Left lung (tissue), 10 donors: ENCODE data around the gene GLO1. TPM values are rescaled to one million over a fixed set of nuclear protein-coding genes. Genes with fewer than 3 reads are reported as not detected.

Experiments used
- ATAC-seq: fragments of 200-7000 bp; cut with Tn5 transposase; one replicate; pipeline ENCODE4 v1.9.1; 2020; ENCODE audit warnings: moderate library complexity
- DNase-seq, 4 donors: peaks; one replicate each; pipeline ENCODE4 v3.0.0-alpha.2; 2013 to 2020
- H3K27ac ChIP-seq, 2 donors: fragments of 200-600 bp; sonication (generic) in 1 of 2; one replicate each; pipeline versions ENCODE4 v1.5.0 to v1.8.0; 2020 to 2021
- H3K27me3 ChIP-seq, 2 donors: fragments of 200-600 bp; sonication (generic) in 1 of 2; one replicate each; pipeline versions ENCODE4 v1.5.0 to v1.8.0; 2020 to 2021
- H3K36me3 ChIP-seq, 2 donors: fragments of 200-600 bp; sonication (generic) in 1 of 2; one replicate each; pipeline versions ENCODE4 v1.5.0 to v1.8.0; 2020 to 2021
- H3K4me1 ChIP-seq, 2 donors: fragments of 200-600 bp; one replicate each; pipeline ENCODE4 v1.8.0; 2021
- H3K4me3 ChIP-seq, 2 donors: fragments of 200-600 bp; sonication (generic) in 1 of 2; one replicate each; pipeline versions ENCODE4 v1.5.0 to v1.8.0; 2020 to 2021; ENCODE audit warnings: mild to moderate bottlenecking in 1 of 2
- H3K9me3 ChIP-seq, 2 donors: fragments of 200-600 bp; sonication (generic) in 1 of 2; one replicate each; pipeline versions ENCODE4 v1.5.0 to v1.8.0; 2020 to 2021
- intact Hi-C, 2 donors: fragments of 100-400 bp; cut with DNase I; formaldehyde crosslinking; loops; one replicate each; pipeline versions ENCODE4 v1.11.2 to v1.14.2; 2022
- polyA plus RNA-seq, 6 donors: library from polyadenylated mRNA; unstranded; fragments of 120-200 nt; gene quantifications; one replicate each; pipeline ENCODE4 v1.2.1, GENCODE V29; 2013; ENCODE audit not compliant: insufficient read length in 6 of 6
- total RNA-seq, 2 donors: library from RNA; stranded (reverse); fragmentation: NEBNext Ultra II Directional; extraction: Animal tissue kit (Norgen Biotek cat#: 25700); gene quantifications; one replicate each; pipeline ENCODE4 v1.2.1, GENCODE V29; 2021
- TF ChIP-seq, protein P1 (sequence below), 2 donors: fragments of 200-600 bp; sonication (generic) in 1 of 2; IDR thresholded peaks; one replicate each; pipeline versions ENCODE4 v1.5.0 to v1.8.0; 2021; ENCODE audit warnings: antibody characterized with exemption in 2 of 2
- donor health status: DM: no; HTN: yes; CAD: no.
- donor health status: DM: no; HTN: no; CAD: no.

GLO1 gene
- total and polyA plus RNA-seq, 8 donors, result 88.8 to 130 (median 118) TPM

- no peak overlapping the region for H3K4me3 ChIP-seq
- H3K36me3 ChIP-seq, result peaks cover 0 to 66% of the 10 kb centered on the region in 2 donors
- no peaks in the 10 kb centered on the region for H3K27me3 ChIP-seq
- no peaks in the 10 kb centered on the region for H3K9me3 ChIP-seq
- no peak overlapping the region for H3K27ac ChIP-seq
- TF ChIP-seq, protein P1, sequence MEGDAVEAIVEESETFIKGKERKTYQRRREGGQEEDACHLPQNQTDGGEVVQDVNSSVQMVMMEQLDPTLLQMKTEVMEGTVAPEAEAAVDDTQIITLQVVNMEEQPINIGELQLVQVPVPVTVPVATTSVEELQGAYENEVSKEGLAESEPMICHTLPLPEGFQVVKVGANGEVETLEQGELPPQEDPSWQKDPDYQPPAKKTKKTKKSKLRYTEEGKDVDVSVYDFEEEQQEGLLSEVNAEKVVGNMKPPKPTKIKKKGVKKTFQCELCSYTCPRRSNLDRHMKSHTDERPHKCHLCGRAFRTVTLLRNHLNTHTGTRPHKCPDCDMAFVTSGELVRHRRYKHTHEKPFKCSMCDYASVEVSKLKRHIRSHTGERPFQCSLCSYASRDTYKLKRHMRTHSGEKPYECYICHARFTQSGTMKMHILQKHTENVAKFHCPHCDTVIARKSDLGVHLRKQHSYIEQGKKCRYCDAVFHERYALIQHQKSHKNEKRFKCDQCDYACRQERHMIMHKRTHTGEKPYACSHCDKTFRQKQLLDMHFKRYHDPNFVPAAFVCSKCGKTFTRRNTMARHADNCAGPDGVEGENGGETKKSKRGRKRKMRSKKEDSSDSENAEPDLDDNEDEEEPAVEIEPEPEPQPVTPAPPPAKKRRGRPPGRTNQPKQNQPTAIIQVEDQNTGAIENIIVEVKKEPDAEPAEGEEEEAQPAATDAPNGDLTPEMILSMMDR (IDR thresholded peaks at IDR 0.05), result no peak
- intact Hi-C loops, result no loop called here
- no peak for ATAC-seq
- H3K4me1 ChIP-seq, result peaks cover 0 to 5% of the 10 kb centered on the region in 2 donors
- DNase-seq, result no peak
Measured at GRCh38 chr6:38679668-38680067, 23.3 kb downstream of the GLO1 start.

GRCh38 chr6:38678178-38678760 lies 24.7 kb downstream of the GLO1 start:
- Histone ChIP-seq H3K27ac (no peak overlapping the region), H3K4me3 (no peak overlapping the region), H3K36me3 (peaks cover 0 to 56% of the 10 kb centered on the region in 2 donors), H3K4me1 (peaks cover 0 to 7% of the 10 kb centered on the region in 2 donors), H3K9me3 (no peaks in the 10 kb centered on the region), H3K27me3 (no peaks in the 10 kb centered on the region)
- no peak for ATAC-seq
- no peak for DNase-seq
- intact Hi-C loops, result no loop called here
- TF ChIP-seq, protein P1 (IDR thresholded peaks at IDR 0.05), result no peak

- Histone ChIP-seq H3K27ac (peak overlapping the region; percentile 0 to 22), H3K4me3 (no peak overlapping the region), H3K9me3 (no peaks in the 10 kb centered on the region), H3K36me3 (peaks cover 0 to 46% of the 10 kb centered on the region in 2 donors), H3K4me1 (peaks cover 0 to 11% of the 10 kb centered on the region in 2 donors), H3K27me3 (no peaks in the 10 kb centered on the region)
- intact Hi-C loops, result no loop called here
- TF ChIP-seq, protein P1 (IDR thresholded peaks at IDR 0.05), result no peak
- ATAC-seq, result peak; percentile 38
- no peak for DNase-seq
Measured at GRCh38 chr6:38676974-38677544, 25.9 kb downstream of the GLO1 start.

- Histone ChIP-seq H3K4me1 (peaks cover 0 to 11% of the 10 kb centered on the region in 2 donors), H3K27me3 (no peaks in the 10 kb centered on the region), H3K36me3 (peaks cover 0 to 39% of the 10 kb centered on the region in 2 donors), H3K4me3 (no peak overlapping the region), H3K27ac (peak overlapping the region; percentile 0 to 22), H3K9me3 (no peaks in the 10 kb centered on the region)
- TF ChIP-seq, protein P1 (IDR thresholded peaks at IDR 0.05), result no peak
- intact Hi-C loops, result no loop called here
- ATAC-seq (peak; percentile 81), DNase-seq (no peak)
Measured at GRCh38 chr6:38676236-38676973, 26.5 kb downstream of the GLO1 start.
